ENCODE data around the gene SORCS2.

GRCh38 chr4:7607156-7607910 is 415.0 kb downstream of the SORCS2 start:
- TF ChIP-seq EZH2 (IDR thresholded peaks at IDR 0.05; ENCODE audit: insufficient read depth, poor library complexity, severe bottlenecking), result no peak
- no peak for TF ChIP-seq EZH2phosphoT487 (IDR thresholded peaks at IDR 0.05; ENCODE audit: insufficient read depth, low read depth)

Data from GM23248 (cell line).